Cardiac muscle cell (in vitro differentiated cells and primary cell): Measurements from ENCODE around the gene RYR1. TPM values are rescaled to one million over a fixed set of nuclear protein-coding genes. Genes with fewer than 3 reads are reported as not detected.
"Not testable (repeated sequence)": the region's sequence is repeated elsewhere in the genome, so short reads cannot be mapped to it uniquely, and the experiment has no call there.

ENCODE experiments used
- DNase-seq, 2 donors: peaks; one replicate each; pipeline versions ENCODE4 v3.0.0 to v3.0.0-alpha.2; 2010 to 2017; ENCODE audit warnings: low read depth in 1 of 2, low spot score in 1 of 2
- H3K27ac ChIP-seq: fragments of 200-600 bp; sonication (generic); 2 replicates; pipeline ENCODE4 v1.5.1; 2016
- H3K27me3 ChIP-seq: fragments of 200-600 bp; sonication (generic); 2 replicates; pipeline ENCODE4 v1.6.0; 2016; ENCODE audit warnings: control low read depth
- H3K36me3 ChIP-seq: fragments of 200-600 bp; sonication (generic); 2 replicates; pipeline ENCODE4 v1.5.1; 2016; ENCODE audit warnings: control low read depth
- H3K4me1 ChIP-seq: fragments of 200-600 bp; sonication (generic); 2 replicates; pipeline ENCODE4 v1.8.1; 2017; ENCODE audit warnings: low read depth, mild to moderate bottlenecking, mixed run types
- H3K4me3 ChIP-seq: fragments of 200-600 bp; sonication (generic); 2 replicates; pipeline ENCODE4 v1.5.1; 2016; ENCODE audit warnings: mild to moderate bottlenecking
- H3K9me3 ChIP-seq: fragments of 200-600 bp; sonication (generic); 2 replicates; pipeline ENCODE4 v1.5.1; 2017; ENCODE audit warnings: low read depth, mild to moderate bottlenecking, control low read depth
- polyA plus RNA-seq: library from polyadenylated mRNA; unstranded; fragments of >200 nt; fragmentation: Nextera tagmentation; extraction: Ambion mirVana; gene quantifications from 2 replicates; pipeline ENCODE4 v1.2.1, GENCODE V29; 2016
- total RNA-seq: library from RNA; depleted of rRNA; stranded (reverse); fragments of >200 nt; gene quantifications from 2 replicates; pipeline ENCODE4 v1.2.3, GENCODE V29; 2016
- TF ChIP-seq, protein P1 (sequence below): IDR thresholded peaks from 2 replicates; pipeline ENCODE4 v1.5.1; 2012; ENCODE audit warnings: low read depth, mild to moderate bottlenecking, low read length

Gene RYR1
- total and polyA plus RNA-seq, 2 experiments from 2014 or later, result 0.71 to 12.8 TPM

DNA sequence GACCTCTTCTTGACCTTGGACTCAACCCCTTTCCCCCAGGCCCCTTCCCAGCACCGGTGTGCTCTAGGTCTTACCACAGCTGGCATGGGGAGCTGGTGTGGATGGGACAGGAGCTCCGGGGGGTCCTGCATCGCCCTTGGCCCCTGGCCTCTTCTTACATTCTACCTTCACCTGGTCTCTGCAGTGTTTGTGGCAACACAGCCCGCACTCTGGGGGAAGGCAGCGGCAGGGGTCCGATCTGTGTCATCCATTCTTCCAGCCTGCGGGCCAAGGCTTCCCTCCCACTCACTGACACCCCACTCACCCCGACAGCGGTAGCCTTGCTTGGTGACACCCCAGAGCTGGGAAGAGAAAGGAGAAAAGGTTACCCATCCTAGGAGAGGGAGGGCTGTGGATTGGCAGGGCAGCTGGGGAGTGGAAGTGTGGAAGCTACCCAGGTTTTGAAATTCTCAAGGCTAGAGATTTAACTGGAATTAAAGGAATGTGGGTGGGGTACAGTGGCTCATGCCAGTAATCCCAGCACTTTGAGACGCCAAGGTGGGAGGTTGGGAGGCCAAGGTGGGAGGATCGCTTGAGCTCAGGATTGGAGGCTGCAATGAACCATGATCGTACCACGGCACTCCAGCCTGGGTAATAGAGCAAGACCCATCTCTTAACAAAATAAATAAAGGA is 22.3 kb upstream of the RYR1 start:
- no peak overlapping the region for H3K4me3 ChIP-seq
- TF ChIP-seq, protein P1, sequence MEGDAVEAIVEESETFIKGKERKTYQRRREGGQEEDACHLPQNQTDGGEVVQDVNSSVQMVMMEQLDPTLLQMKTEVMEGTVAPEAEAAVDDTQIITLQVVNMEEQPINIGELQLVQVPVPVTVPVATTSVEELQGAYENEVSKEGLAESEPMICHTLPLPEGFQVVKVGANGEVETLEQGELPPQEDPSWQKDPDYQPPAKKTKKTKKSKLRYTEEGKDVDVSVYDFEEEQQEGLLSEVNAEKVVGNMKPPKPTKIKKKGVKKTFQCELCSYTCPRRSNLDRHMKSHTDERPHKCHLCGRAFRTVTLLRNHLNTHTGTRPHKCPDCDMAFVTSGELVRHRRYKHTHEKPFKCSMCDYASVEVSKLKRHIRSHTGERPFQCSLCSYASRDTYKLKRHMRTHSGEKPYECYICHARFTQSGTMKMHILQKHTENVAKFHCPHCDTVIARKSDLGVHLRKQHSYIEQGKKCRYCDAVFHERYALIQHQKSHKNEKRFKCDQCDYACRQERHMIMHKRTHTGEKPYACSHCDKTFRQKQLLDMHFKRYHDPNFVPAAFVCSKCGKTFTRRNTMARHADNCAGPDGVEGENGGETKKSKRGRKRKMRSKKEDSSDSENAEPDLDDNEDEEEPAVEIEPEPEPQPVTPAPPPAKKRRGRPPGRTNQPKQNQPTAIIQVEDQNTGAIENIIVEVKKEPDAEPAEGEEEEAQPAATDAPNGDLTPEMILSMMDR, result no peak

DNA sequence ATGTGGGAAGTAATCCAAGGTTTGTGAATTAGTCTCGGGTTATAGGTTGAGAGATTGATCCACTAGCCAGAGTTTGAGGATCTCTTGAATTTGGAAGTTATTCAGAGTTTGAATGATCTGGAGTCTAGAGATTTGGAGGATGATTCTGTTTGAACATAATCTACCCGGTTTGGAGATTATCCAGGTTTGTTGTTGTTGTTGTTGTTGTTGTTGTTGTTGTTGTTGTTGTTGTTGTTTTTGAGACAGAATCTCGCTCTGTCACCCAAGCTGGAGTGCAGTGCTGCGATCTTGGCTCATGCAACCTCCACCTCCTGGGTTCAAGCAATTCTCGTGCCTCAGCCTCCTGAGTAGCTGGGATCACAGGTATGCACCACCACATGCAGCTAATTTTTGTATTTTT is 21.6 kb upstream of the RYR1 start:
- H3K27me3 ChIP-seq, DNase-seq, H3K27ac ChIP-seq, H3K36me3 ChIP-seq, H3K9me3 ChIP-seq, H3K4me3 ChIP-seq, H3K4me1 ChIP-seq: not testable (repeated sequence)

More for the DNA sequence above, 22.3 kb upstream of the RYR1 start:
- Histone ChIP-seq H3K36me3 (no peaks in the 10 kb centered on the region), H3K9me3 (no peaks in the 10 kb centered on the region), H3K4me1 (peaks cover 6% of the 10 kb centered on the region), H3K27me3 (no peaks in the 10 kb centered on the region), H3K27ac (no peak overlapping the region)
- DNase-seq, result no peak

DNA sequence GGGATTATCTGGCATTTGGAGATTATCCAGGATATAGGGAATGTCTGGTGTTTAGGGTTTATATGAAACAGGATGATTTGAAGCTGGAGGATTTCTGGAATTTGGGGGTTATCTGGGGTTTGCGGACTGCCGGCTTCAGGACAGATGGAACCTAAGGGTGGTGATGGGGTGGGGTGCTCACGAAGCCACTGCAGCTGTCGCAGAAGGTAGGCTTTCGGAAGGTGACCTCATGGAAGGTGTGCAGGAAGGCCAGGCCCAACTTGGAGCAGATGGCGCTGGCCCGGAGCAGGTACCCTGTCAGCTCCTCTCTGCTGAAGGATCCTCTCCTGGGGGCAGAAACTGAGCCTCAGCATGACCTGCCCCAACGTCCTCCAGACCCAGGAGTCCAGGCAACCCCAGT is 21.0 kb upstream of the RYR1 start:
- H3K27me3 ChIP-seq, result no peaks in the 10 kb centered on the region
- H3K9me3 ChIP-seq, result no peaks in the 10 kb centered on the region
- H3K36me3 ChIP-seq, result no peaks in the 10 kb centered on the region
- no peak overlapping the region for H3K4me3 ChIP-seq
- TF ChIP-seq, protein P1, result no peak
- H3K27ac ChIP-seq, result no peak overlapping the region
- H3K4me1 ChIP-seq, result peaks cover 6% of the 10 kb centered on the region
- no peak for DNase-seq

DNA sequence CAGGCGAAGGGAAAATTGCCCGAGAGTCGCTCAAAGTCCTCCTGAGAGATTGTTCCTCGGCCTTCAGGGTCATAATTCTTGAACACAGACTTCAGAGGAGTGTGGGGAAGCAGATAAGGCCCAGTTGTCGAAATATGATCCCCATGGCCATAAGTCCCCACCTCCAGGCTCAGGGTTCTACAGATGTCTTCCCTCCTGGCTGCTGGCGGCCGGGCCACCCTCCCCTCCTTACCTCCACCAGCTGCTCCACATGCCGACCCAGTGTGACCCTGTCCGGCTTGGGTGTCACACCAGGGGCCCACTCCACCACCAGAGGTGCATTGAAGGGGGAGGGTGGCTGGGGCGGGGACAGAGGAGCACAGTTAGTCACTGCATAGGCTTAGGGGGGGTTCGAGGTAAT is 20.5 kb upstream of the RYR1 start:
- Histone ChIP-seq H3K27ac (no peak overlapping the region), H3K27me3 (no peaks in the 10 kb centered on the region), H3K9me3 (no peaks in the 10 kb centered on the region), H3K4me1 (peaks cover 6% of the 10 kb centered on the region), H3K36me3 (no peaks in the 10 kb centered on the region), H3K4me3 (no peak overlapping the region)
- TF ChIP-seq, protein P1, result no peak
- peak in 1 of 2 donors; percentile 45 for DNase-seq

DNA sequence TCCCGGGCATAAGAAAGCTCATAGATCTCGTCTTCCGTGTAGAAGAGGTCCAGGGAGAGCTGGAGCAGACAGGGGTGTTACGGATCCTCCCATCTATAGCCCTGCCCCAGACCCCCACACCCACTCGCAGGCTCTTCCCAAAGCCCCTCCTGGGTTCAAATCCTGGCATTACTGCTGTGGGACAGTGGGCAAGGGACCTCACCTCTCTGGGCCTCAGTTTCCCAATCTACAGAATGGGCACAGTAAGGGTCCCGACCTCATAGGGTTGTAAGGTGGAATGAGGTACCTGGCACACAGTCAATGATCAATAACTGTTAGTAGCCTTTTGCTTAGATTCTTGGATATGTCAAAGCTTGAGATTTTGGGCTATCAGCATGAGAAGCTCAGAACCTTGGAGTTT is 20.1 kb upstream of the RYR1 start:
- Histone ChIP-seq H3K36me3 (no peaks in the 10 kb centered on the region), H3K27ac (no peak overlapping the region), H3K9me3 (no peaks in the 10 kb centered on the region), H3K4me1 (peaks cover 6% of the 10 kb centered on the region), H3K4me3 (no peak overlapping the region), H3K27me3 (no peaks in the 10 kb centered on the region)
- TF ChIP-seq, protein P1, result no peak
- DNase-seq, result no peak

DNA sequence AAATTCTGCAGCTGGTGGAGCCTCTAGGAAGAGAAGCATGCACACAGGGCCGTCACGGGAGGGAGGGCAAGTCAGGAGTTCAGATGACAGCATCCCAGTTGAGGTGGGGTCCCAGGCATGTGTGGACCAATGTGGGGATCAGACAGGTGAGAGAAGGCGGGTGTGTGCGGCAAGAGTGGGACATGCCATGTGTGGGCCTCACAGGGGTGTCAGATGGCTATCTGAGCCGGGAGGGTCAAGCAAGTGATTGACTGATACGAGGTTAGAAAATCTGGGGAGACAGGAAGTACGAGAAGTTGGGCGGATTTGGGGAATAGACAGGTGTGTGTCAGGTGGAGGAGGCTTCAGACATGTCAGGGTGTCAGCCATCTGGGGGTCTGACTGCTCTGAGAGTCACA is 16.3 kb upstream of the RYR1 start:
- no peaks in the 10 kb centered on the region for H3K9me3 ChIP-seq
- TF ChIP-seq, protein P1, result no peak
- H3K36me3 ChIP-seq, result no peaks in the 10 kb centered on the region
- peaks cover 6% of the 10 kb centered on the region for H3K4me1 ChIP-seq
- H3K27me3 ChIP-seq, result peaks cover 6% of the 10 kb centered on the region
- no peak overlapping the region for H3K4me3 ChIP-seq
- no peak overlapping the region for H3K27ac ChIP-seq
- no peak for DNase-seq
